Body of pancreas (tissue), 4 donors: Measurements from ENCODE around the gene LRRC75A. TPM values are rescaled to one million over a fixed set of nuclear protein-coding genes. Genes with fewer than 3 reads are reported as not detected.

Experiments used
- ATAC-seq: fragments of 150-250 bp; one replicate; pipeline ENCODE4 v1.9.1; 2016
- DNase-seq, 4 donors: peaks; one replicate each; pipeline ENCODE4 v3.0.0-alpha.2; 2019
- H3K27ac ChIP-seq, 4 donors: fragments of 200-600 bp; sonication (generic); 1 replicate in 3 of 4; 2 replicates in 1 of 4; pipeline versions ENCODE4 v1.5.1 to v1.6.1; 2016 to 2019; ENCODE audit warnings: mild to moderate bottlenecking in 1 of 4, mixed read lengths in 1 of 4, moderate library complexity in 1 of 4
- H3K27me3 ChIP-seq, 2 donors: fragments of 200-600 bp; sonication (generic); one replicate each; pipeline ENCODE4 v1.6.0; 2016; ENCODE audit warnings: mild to moderate bottlenecking in 1 of 2
- H3K36me3 ChIP-seq, 2 donors: fragments of 200-600 bp; sonication (generic); replicated peaks in 1 of 2; 2 replicates each; pipeline ENCODE4 v1.5.1; 2016; ENCODE audit warnings: low read depth in 2 of 2; ENCODE audit not compliant: insufficient read depth in 1 of 2
- H3K4me1 ChIP-seq: fragments of 200-600 bp; sonication (generic); one replicate; pipeline ENCODE4 v1.6.0; 2016
- H3K4me3 ChIP-seq, 2 donors: fragments of 200-600 bp; sonication (generic); 1 replicate in 1 of 2; 2 replicates in 1 of 2; pipeline ENCODE4 v1.5.1; 2016 to 2019
- H3K9me3 ChIP-seq, 3 donors: fragments of 200-600 bp; sonication (generic); 1 replicate in 2 of 3; 2 replicates in 1 of 3; pipeline ENCODE4 v1.5.1; 2016
- POLR2A ChIP-seq, 3 donors: fragments of 450-650 bp; IDR thresholded peaks; one replicate each; pipeline ENCODE4 v1.6.1; 2016; ENCODE audit warnings: antibody characterized with exemption in 3 of 3, mild to moderate bottlenecking in 2 of 3
- WGBS, 2 donors: methylation state at CpG; one replicate each; pipeline ENCODE4 v1.1.5; 2017; 5-methylcytosine and 5-hydroxymethylcytosine counted together
- intact Hi-C: fragments of 100-400 bp; cut with DNase I; formaldehyde crosslinking; loops from one replicate; pipeline ENCODE4 v1.15.1; 2023
- total RNA-seq, 2 donors: library from RNA; depleted of rRNA; stranded (reverse); fragments of >200 nt; gene quantifications; one replicate each; pipeline ENCODE4 v1.1.0, GENCODE V29; 2016
- TF ChIP-seq, protein P1 (sequence below), 7 experiments: fragments of 450-650 bp in 4 of 7; fragments of 200-600 bp in 3 of 7; sonication (generic) in 3 of 7; IDR thresholded peaks; one replicate each; pipeline ENCODE4 v1.5.1; 2016 to 2019; ENCODE audit warnings: antibody characterized with exemption in 7 of 7

Gene LRRC75A
- total RNA-seq, 2 donors from 2014 or later: 4.9 to 7.6 TPM

- intact Hi-C loops: no loop called here
- H3K4me3 ChIP-seq: no peak overlapping the region
- H3K4me1 ChIP-seq: peaks cover 23% of the 10 kb centered on the region
- DNase-seq (peak; percentile 80 to 94 (median 93)), ATAC-seq (peak; percentile 81)
- no peaks in the 10 kb centered on the region for H3K27me3 ChIP-seq
- no peaks in the 10 kb centered on the region for H3K9me3 ChIP-seq
- no peak for TF ChIP-seq POLR2A (IDR thresholded peaks at IDR 0.05)
- TF ChIP-seq, protein P1, sequence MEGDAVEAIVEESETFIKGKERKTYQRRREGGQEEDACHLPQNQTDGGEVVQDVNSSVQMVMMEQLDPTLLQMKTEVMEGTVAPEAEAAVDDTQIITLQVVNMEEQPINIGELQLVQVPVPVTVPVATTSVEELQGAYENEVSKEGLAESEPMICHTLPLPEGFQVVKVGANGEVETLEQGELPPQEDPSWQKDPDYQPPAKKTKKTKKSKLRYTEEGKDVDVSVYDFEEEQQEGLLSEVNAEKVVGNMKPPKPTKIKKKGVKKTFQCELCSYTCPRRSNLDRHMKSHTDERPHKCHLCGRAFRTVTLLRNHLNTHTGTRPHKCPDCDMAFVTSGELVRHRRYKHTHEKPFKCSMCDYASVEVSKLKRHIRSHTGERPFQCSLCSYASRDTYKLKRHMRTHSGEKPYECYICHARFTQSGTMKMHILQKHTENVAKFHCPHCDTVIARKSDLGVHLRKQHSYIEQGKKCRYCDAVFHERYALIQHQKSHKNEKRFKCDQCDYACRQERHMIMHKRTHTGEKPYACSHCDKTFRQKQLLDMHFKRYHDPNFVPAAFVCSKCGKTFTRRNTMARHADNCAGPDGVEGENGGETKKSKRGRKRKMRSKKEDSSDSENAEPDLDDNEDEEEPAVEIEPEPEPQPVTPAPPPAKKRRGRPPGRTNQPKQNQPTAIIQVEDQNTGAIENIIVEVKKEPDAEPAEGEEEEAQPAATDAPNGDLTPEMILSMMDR (IDR thresholded peaks at IDR 0.05): no peak
- H3K27ac ChIP-seq: peak overlapping the region; percentile 62 to 80 (median 78)
- WGBS, 2 donors: 40% methylated on average over 6 to 20 of the region's 20 CpGs
- no peaks in the 10 kb centered on the region for H3K36me3 ChIP-seq
These were observed 66.0 kb downstream of the LRRC75A start for GRCh38 chr17:16425698-16426659.

DNA sequence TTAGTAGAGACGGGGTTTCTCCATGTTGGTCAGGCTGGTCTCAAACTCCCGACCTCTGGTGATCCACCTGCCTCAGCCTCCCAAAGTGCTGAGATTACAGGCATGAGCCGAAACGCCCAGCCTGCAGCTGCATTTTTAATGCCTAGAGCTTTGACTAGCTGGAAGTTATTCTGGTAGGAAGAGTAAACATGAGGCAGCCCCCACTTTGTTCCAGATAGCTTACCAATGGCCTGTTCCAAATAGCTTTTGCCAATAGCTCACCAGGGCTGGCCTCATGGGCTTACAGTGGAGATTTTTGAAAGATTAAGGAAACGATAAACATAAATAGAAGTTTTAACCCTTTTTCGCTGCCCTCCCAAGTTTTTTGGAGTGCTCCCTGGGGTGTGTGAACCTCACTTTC is 66.8 kb downstream of the LRRC75A start:
- DNase-seq (peak in 3 of 4 donors; percentile 39 to 51 (median 46)), ATAC-seq (no peak)
- TF ChIP-seq, protein P1 (IDR thresholded peaks at IDR 0.05): no peak
- no peak for TF ChIP-seq POLR2A (IDR thresholded peaks at IDR 0.05)
- peaks cover 23% of the 10 kb centered on the region for H3K4me1 ChIP-seq
- H3K9me3 ChIP-seq: no peaks in the 10 kb centered on the region
- WGBS, 2 donors: 48 to 58% methylated on average over 6 of the region's 6 CpGs
- H3K27ac ChIP-seq: peak overlapping the region; percentile 62 to 80 (median 78)
- H3K27me3 ChIP-seq: no peaks in the 10 kb centered on the region
- H3K4me3 ChIP-seq: no peak overlapping the region
- H3K36me3 ChIP-seq: no peaks in the 10 kb centered on the region
- intact Hi-C loops: no loop called here

- no peak for TF ChIP-seq POLR2A (IDR thresholded peaks at IDR 0.05)
- TF ChIP-seq, protein P1 (IDR thresholded peaks at IDR 0.05): no peak
- no peaks in the 10 kb centered on the region for H3K27me3 ChIP-seq
- no peaks in the 10 kb centered on the region for H3K9me3 ChIP-seq
- peaks cover 22% of the 10 kb centered on the region for H3K4me1 ChIP-seq
- DNase-seq (peak in 1 of 4 donors; percentile 11), ATAC-seq (no peak)
- H3K36me3 ChIP-seq: no peaks in the 10 kb centered on the region
- intact Hi-C loops: no loop called here
- H3K4me3 ChIP-seq: no peak overlapping the region
- 91 to 95% methylated on average over 6 to 9 of the region's 10 CpGs for WGBS, 2 donors
- no peak overlapping the region for H3K27ac ChIP-seq
These were observed 68.6 kb downstream of the LRRC75A start for GRCh38 chr17:16423226-16423872.

- intact Hi-C loops: no loop called here
- no peak overlapping the region for H3K4me3 ChIP-seq
- no peak for DNase-seq
- peaks cover 21% of the 10 kb centered on the region for H3K4me1 ChIP-seq
- no peak for TF ChIP-seq POLR2A (IDR thresholded peaks at IDR 0.05)
- TF ChIP-seq, protein P1 (IDR thresholded peaks at IDR 0.05): no peak
- no peaks in the 10 kb centered on the region for H3K9me3 ChIP-seq
- no peak overlapping the region for H3K27ac ChIP-seq
- no peaks in the 10 kb centered on the region for H3K36me3 ChIP-seq
- 89 to 94% methylated on average over 6 to 7 of the region's 7 CpGs for WGBS, 2 donors
- H3K27me3 ChIP-seq: no peaks in the 10 kb centered on the region
- ATAC-seq: no peak
These were observed 69.6 kb downstream of the LRRC75A start for GRCh38 chr17:16422416-16422815.
